SHP77 treated with DMSO at 0.1 percent for 48 hours (cell line): ENCODE data around the gene SMARCD2.
A peak's percentile ranks its signal among the peaks of the same experiment; 100 is the strongest.

Experiments used
- DNase-seq: peaks from one replicate; lab custom pipeline; 2025; lab: John Stamatoyannopoulos, UW

Gene SMARCD2

DNA sequence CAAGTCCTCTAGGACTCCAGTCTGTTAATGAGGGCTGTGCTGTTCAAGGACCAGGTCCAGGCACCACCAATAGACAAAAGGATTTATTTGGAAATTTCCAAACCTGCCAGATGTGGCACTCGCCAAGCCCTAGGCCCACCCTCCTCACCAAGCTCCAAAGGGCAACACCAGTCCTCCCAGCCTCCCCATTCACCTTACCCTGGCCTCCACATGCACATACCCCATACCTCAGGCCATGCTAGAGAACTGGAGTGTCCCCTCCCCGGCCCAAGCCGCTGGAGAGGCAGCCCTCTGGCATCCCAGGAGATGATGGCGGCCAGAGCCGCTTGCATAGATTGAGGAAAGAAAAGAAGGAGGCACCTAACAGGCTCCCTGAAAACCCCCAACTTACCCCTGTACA lies 10.5 kb downstream of the SMARCD2 start:
- no peak for DNase-seq

DNA sequence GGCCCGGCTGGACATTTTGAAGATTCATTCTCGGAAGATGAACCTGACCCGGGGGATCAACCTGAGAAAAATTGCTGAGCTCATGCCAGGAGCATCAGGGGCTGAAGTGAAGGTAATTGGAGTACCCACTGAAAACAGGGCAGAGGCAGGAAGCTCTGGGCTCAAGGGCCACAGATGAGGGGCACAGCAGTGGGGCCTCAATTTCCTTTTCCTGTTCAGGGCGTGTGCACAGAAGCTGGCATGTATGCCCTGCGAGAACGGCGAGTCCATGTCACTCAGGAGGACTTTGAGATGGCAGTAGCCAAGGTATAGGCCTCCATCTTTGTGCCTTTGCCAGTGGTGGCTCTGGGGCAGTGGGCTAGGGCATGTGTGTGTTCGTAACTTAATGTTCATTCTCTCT lies 11.0 kb downstream of the SMARCD2 start:
- DNase-seq: no peak

DNA sequence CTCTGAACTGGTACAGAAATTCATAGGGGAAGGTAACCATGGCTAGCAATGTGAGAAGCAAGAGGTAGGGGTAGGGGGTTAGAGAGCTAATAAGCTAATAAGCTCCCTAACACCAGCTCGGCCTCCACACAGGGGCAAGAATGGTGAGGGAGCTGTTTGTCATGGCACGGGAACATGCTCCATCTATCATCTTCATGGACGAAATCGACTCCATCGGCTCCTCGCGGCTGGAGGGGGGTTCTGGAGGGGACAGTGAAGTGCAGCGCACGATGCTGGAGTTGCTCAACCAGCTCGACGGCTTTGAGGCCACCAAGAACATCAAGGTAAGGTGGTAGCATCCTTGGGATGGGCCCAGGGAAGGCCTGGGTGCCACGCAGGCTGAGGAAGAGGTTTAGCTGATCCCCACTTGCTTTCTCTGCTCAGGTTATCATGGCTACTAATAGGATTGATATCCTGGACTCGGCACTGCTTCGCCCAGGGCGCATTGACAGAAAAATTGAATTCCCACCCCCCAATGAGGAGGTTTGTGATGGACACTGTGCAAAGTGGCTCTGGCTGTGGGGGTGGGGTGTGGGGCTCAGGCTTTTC lies 11.5 kb downstream of the SMARCD2 start:
- no peak for DNase-seq

DNA sequence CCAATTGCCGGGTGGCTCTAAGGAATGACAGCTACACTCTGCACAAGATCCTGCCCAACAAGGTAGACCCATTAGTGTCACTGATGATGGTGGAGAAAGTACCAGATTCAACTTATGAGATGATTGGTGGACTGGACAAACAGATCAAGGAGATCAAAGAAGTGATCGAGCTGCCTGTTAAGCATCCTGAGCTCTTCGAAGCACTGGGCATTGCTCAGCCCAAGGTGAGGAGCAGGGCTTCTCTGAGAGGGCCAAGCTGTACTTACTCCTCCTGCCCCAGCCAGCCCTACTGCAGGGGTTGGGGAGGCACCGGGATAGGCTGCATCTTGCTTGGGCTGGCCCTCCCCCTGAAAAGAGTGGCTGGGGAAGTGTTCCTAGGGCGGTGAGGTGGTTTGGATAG lies 12.2 kb downstream of the SMARCD2 start:
- no peak for DNase-seq

DNA sequence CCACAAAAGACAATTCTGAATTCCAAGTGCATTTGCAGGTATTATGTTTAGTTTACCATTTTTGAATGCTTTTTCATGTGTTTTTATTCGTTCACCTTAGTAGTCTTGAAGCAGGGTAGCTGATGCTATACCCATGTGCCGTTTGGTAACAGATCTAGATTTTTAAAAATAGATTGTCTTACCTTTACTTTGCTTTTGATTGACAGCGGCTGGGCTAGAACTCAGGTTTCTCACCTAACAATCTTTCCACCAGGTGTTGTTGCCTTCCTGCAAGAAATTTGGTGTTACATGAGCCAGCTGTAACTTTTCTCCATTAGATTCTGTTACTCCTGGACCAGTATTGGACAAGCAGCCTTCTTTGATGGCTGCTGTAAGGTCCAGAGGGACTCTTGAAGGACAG lies 13.5 kb downstream of the SMARCD2 start:
- DNase-seq: no peak

DNA sequence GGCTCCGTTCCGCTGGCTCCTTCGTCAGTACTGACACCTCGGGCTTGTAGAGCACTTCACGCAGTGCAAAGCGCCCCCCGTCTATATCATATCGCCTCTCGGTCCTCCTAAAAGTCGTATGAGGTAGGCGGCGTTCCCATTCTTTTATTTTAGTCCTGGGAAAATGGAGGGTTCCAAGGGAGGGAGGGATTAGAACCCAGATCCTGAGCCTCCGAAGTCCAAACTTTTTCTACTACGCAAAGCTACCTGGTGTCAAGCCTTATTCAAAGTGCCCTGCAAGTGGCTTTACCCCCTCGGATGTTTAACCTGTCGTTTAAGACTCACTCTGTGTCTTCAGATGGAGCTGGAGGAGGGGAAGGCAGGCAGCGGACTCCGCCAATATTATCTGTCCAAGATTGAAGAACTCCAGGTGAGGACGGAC lies 14.7 kb downstream of the SMARCD2 start:
- no peak for DNase-seq

DNA sequence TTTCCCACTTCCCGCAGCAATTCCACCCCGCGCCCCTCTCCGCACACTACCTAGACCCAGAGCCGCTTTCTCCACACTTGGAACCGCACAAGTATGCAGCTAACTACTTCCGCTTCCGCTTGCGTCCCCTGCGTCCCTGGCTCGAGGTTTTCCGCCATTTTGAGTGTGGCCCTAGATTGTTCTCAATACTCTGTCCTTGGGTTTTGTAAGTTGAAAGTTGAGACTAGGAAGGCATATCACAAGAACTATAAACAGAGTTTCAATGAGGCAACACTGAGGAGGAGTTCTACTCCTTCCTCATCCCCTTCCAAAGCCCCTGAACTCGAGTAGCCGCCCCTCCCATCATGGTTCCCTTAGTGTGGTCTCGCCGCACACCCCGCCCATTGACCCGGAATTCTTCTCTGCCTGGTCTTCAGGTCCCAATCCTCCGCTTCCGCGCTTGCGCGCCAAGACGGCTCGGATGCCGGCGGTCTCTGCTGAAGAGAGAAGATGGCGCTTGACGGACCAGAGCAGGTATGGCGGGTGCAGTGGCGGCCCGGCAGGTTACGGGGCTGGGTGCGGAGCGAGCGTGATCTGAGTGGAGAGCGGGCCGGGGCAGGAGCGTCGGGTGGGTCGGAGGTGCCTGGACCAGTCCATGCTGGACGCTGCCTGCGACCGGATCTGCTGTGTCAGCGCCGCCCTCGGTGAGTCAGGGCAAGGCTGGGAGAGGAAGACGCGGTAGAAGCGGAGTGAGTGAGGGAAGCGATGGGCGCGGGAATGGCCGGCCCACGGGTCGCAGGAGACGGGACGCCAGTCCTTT lies 15.3 kb downstream of the SMARCD2 start, which contains the start of the genes FTSJ3 and PSMC5:
FTSJ3 (minus strand) TSS at position 662 of the 799 bp plus-strand sequence. CDS start 761 bp downstream, outside the sequence.
PSMC5 (plus strand) TSS at position 430 of the 799 bp plus-strand sequence; CDS start at position 490, 60 bp downstream.
- DNase-seq: peak; percentile 90

DNA sequence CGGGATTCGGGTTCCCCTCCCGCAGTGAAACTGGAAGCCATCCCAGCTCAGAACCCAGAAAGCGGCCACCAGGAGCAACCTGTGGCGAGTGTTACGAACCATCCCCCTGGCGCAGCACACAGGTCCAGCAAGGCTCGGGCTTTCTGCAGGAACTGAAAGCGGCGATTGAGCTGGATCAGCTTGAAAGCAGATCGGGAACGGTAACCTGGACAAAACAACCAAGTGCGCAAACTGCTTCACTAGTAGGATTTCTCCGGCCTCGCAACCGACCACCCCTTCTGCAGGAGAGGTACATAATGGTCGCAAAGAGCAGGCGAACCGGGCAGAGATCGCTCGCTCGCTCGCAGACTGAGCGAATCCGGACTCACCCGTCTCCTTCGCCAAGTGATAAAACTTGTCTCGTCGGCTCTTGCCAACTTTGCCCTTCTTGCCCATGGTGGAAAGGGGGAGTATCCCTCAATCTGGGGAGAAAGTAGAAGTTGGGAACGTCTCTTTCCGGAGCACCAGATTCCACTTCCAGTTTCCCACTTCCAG lies 15.9 kb downstream of the SMARCD2 start:
- DNase-seq: no peak

DNA sequence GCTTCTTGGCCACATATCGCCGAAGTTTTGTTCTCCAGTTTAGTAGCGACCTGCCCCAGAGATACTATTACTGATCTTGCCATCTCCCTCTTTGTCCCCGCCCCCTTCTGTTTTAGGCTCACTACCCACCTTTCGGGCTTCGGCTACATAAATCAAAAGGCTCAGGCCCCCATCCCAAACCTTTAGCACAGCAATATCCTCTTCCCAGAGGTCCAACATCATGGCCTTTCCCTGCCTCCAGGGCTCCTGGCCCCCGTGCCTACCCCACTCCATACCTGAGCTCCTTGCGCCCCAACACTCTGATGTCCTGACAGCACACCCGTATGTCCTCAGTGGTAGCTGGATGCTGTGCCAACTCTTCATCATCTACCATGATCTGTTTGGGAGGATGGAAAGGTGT lies 18.1 kb downstream of the SMARCD2 start:
- DNase-seq: no peak

DNA sequence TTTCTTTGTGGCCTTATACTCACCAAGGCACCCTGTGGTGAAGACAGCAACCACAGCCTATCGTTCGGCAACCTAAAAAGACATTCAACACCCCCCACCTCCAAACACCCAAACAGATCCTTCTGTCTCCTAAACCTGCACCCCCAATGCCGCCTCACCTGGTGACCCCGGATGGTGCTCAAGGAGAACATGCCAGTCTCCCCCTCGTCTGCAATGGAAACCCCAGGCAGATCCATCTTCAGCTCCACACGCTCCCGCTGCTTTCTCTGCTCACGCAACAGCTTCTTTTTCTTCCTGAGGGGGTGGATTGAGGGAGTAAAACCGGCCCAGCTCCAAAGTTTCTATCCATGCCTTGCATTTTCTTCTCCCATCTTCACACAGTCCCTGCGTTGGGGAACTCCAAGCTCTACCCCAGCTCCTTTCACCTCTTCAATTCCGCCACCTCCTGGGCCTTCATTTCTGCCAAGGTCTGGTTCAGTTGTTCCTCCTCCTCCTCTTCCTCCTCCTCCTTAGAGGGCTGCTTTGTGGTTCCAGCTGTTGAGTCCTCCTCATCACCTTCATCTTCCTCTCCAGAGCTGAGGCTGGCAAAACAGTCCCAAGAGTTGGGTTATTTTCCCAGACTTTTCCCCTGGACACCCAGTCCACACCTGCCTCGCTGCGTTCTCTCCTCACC lies 18.7 kb downstream of the SMARCD2 start:
- no peak for DNase-seq

DNA sequence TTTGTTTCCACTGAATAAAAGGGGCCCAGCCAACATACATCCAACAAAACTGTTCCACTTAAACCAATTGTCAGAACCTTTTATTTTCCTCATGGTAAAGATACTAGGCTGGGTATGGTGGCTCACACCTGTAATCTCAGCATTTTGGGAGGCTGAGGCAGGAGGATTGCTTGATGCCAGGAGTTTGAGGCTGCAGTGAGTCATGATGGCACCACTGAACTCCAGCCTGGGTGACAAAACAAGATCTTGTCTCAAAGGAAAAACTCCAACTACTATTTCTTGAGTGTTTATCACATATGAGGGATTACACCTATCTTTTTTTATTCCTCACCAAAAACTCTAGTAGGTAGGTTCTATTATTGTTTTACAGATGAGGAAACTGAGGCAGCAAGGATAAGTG lies 19.9 kb downstream of the SMARCD2 start:
- DNase-seq: no peak

DNA sequence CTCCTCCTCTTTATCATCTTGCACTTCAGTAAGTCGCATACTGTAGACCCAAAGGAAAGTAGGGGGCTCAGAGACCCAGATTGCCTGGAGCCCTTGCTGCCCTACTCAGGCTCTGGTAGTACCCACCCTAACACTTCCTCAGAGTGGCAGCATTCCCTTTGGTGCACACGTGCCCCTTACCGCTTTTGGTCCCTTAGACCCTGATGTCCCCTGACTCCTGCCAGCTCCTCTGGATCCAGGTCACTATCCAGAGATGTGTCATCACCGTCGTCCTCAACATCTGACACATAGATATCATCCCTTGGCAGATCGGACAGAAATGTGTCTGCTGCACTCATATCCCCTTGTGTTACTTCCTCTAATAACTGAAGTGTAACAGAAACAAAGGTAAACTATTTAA lies 20.7 kb downstream of the SMARCD2 start:
- DNase-seq: no peak

DNA sequence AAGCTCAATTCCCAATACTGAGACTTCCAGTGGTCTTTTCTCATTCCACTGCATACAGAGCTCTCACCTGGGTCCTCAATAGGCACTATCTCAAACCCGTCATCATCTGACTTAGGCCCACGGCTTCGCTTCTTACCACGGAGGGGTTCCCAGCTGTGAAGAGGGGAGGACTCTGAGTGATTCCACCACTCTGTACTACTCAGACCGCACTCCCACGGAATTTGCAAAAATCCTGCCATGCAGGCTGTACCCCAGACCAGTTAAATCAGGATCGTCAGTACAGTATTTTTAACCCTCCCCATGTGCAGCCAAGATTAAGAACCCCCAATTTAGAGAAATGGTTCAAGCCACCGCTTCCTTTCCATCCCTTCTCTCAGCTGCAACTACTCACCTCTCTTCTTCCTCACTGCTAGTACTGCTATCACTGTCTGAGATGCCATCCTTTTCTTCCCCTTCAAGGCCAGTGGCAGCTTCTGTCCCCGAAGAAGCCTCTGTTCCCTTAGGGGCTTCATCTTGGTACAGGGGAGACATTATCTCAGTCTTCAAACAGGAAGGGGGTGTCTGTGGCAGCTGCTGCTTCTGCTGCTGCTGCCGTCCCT lies 21.4 kb downstream of the SMARCD2 start:
- DNase-seq: no peak

DNA sequence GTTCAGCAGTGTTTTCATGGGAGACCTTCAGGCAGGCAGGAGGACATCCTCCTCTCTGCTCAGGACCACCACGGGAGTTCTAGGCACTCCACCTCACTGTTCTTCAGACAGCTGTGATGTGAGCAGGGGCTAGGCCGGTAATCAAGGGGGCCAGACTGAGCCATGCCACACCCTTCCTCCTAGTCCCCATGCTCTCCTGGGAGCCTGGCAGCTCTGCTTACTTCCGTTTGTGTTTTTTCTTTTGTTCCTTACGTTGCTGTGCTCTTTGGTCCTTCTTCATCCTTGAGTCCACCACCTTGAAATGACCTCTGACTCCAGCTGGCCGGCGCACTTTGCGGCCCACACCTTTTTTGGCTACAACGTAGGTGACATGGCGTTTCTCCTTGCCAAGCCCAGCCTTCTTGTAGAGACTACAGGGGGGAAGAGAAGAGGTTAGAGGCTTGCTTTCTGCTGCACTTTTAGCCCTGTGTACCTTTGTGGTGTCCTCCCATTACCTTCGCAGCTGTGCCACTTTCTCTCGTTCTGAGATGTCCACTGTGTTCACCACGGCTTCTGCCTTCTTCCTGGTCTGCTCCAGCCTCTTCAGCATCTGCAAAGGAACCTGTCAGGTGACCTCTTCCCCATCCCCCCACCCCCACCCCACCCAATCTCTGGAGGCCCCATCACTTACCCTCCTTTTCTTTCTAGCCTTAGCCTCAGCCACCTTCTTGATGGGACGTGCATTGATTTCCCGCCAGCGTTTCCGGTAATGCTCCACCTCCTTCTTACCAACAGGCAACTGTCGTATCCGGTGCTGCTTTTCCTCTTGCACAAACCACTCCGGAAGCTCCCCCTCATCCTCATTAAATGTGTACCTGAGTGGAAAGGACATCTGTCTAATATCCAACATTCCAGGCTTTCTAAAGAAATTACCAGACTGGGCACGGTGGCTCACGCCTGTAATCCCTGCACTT lies 22.6 kb downstream of the SMARCD2 start:
- DNase-seq: no peak

DNA sequence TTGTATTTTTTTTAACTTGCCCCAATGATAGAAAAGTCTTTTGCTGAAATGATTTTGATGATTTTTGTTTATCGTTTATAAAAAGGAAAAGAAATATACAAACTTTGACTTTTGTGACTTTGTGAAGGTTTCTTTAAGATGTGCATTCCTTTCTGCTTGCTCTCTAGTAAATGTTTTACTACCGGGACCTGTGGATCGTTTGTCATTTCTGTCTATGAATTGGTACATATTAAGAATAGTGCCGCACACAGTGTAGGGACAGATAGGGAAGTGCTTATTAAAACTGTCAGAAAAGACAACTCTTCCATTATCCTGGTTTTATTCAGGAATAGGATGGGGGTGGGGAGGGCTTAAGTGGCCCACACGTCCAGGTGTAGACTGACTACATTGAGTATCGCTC lies 23.4 kb downstream of the SMARCD2 start:
- no peak for DNase-seq

DNA sequence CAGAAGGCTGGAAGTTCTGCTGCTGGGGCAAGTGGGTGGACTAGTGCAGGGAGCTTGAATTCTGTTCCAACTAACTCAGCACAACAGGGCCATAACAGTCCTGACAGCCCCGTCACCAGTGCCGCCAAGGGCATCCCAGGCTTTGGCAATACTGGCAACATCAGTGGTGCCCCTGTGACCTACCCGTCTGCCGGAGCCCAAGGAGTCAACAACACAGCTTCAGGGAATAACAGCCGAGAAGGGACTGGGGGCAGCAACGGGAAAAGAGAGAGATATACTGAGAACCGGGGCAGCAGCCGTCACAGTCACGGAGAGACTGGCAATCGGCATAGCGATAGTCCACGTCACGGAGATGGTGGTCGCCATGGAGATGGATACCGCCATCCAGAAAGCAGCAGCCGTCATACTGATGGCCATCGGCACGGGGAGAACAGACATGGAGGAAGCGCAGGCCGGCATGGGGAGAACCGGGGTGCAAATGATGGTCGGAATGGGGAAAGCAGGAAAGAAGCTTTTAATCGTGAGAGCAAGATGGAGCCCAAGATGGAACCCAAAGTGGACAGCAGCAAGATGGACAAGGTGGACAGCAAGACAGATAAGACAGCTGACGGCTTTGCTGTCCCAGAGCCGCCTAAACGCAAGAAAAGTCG lies 24.6 kb downstream of the SMARCD2 start:
- DNase-seq: no peak

DNA sequence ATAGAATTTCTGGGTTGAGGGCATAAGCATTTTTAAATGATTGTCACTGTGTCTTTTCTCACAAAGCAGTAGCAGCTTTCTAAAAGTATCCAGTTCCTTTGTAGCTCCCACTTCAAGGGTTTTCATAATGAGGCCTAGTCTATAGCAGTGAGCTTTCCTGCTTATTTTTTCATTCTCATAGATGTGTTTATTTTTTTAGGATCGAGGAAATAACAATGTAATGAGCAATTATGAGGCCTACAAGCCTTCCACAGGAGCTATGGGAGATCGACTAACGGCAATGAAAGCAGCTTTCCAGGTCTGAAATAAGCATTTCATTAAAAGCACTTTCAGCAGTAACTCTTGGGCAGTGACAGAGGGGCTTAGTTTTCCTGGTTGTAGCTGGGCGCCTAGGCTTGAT lies 25.8 kb downstream of the SMARCD2 start:
- DNase-seq: no peak

DNA sequence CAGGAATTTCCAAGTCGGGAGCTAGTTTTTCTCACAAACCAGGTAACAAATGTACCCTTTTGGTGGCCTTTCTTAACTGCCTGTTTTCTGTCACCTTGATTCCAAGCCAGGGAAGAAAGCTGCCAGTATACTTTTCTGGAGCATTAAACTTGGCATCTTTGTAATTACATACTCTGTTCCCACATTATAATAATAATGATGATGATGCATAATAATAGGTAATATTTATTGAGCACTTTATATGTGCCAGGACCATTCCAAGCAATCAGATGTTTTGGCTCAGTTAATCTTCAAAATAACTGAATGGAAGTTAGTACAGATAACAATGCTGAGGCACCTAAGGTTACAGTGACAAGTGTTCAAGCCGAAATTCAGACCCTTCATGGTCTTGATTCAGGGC lies 26.4 kb downstream of the SMARCD2 start:
- no peak for DNase-seq

DNA sequence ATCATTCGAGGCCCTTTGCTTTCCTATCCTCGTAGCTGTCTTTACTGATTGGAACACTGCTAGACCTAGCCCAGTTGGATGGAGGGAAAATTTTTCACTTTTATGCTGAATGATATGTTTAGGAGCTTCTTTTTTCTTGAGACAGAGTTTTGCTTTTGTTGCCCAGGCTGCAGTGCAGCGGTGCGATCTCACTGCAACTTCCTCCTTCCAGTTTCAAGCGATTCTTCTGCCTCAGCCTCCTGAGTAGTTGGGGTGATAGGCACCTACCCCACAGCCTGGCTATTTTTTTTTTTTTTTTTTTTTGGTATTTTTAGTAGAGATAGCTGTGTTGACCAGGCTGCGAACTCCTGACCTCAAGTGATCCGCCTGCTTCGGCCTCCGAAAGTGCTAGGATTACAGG lies 32.5 kb downstream of the SMARCD2 start:
- DNase-seq: no peak

DNA sequence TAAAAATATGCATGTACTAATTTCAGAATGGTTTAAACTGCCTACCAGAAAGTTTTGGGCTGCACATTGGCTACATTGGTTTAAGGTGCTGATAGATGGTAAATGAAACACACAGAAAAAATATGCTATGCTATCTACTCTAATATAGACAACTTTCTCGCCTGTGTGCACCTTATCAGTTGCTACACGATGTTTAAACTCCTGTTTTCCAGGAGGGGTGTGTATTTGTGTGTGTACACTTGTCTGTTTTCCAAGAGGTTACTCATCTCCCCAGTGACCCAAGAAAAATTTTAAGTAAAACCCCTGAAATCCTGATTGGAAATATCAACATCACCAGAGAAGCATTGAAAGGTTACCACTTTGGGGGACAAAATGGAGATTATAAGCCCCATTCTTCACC lies 36.9 kb downstream of the SMARCD2 start:
- no peak for DNase-seq

DNA sequence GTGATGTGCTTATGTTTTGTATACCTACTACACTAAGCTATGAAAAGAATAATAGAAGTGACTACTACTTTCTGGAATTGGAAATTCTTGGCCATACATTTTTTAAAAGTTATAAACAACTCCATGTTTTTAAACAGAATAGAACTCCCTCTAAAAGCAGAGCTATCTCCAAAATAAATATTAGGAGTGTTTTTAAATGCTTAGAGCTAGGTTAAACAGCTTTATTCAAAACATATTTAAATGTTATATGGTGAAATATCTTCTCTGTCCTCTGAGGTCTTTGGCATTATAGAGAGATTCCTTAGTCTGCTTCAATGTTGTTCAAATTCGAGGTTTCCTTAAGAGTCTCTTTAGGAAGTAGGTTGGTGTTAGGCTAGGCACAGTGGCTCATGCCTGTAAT lies 38.2 kb downstream of the SMARCD2 start:
- DNase-seq: no peak
